Stimulated activated CD4-positive, alpha-beta T cell treated with anti-CD3 and anti-CD28 coated beads, Interleukin-15, amount 100 ng/mL, for 1 hour (primary cell): ENCODE data around the gene CLCN3.
"Not testable (repeated sequence)": the region's sequence is repeated elsewhere in the genome, so short reads cannot be mapped to it uniquely, and the experiment has no call there.

Source experiments
- DNase-seq, 2 donors: peaks; one replicate each; pipeline ENCODE4 v3.0.0-alpha.2; 2020; ENCODE audit warnings: low read depth in 1 of 2, low spot score in 1 of 2

Gene CLCN3

GRCh38 chr4:169617306-169617705 lies 3.1 kb upstream of the CLCN3 start:
- no peak for DNase-seq

GRCh38 chr4:169618286-169618685 lies 2.1 kb upstream of the CLCN3 start:
- no peak for DNase-seq

- DNase-seq: no peak
These were observed 1.4 kb upstream of the CLCN3 start for GRCh38 chr4:169618986-169619385.

GRCh38 chr4:169619518-169619957 lies 840 bp upstream of the CLCN3 start:
- DNase-seq: peak; percentile 12 to 17

- DNase-seq: no peak
These were observed 486 bp downstream of the CLCN3 start for GRCh38 chr4:169620880-169621248.

GRCh38 chr4:169621731-169622492 lies 1.5 kb downstream of the CLCN3 start:
- no peak for DNase-seq

GRCh38 chr4:169622566-169622965 lies 2.2 kb downstream of the CLCN3 start:
- DNase-seq: no peak

- DNase-seq: not testable (repeated sequence)
These were observed 3.6 kb downstream of the CLCN3 start for GRCh38 chr4:169624012-169624411.

- DNase-seq: no peak
These were observed 5.5 kb downstream of the CLCN3 start for GRCh38 chr4:169625886-169626285.

GRCh38 chr4:169626331-169627282 lies 6.2 kb downstream of the CLCN3 start:
- no peak for DNase-seq

GRCh38 chr4:169627307-169627706 lies 6.9 kb downstream of the CLCN3 start:
- DNase-seq: no peak

- DNase-seq: no peak
These were observed 8.2 kb downstream of the CLCN3 start for GRCh38 chr4:169628579-169628978.

GRCh38 chr4:169630069-169630468 lies 9.7 kb downstream of the CLCN3 start:
- DNase-seq: no peak

- DNase-seq: no peak
These were observed 12.5 kb downstream of the CLCN3 start for GRCh38 chr4:169632896-169633295.

GRCh38 chr4:169634975-169635374 lies 14.6 kb downstream of the CLCN3 start:
- DNase-seq: no peak

GRCh38 chr4:169640261-169640870 lies 20.0 kb downstream of the CLCN3 start:
- DNase-seq: no peak

GRCh38 chr4:169644802-169645201 lies 24.4 kb downstream of the CLCN3 start:
- no peak for DNase-seq

GRCh38 chr4:169645627-169646026 lies 25.2 kb downstream of the CLCN3 start:
- no peak for DNase-seq

- no peak for DNase-seq
These were observed 29.3 kb downstream of the CLCN3 start for GRCh38 chr4:169649545-169650226.

GRCh38 chr4:169650227-169650936 lies 30.0 kb downstream of the CLCN3 start:
- no peak for DNase-seq
